ENCODE data around the gene INTS3. TPM values are rescaled to one million over a fixed set of nuclear protein-coding genes. Genes with fewer than 3 reads are reported as not detected.
"Not testable (repeated sequence)": the region's sequence is repeated elsewhere in the genome, so short reads cannot be mapped to it uniquely, and the experiment has no call there.

Gene INTS3
- total RNA-seq, 1 donor from 2014 or later, result 39.5 TPM

DNA sequence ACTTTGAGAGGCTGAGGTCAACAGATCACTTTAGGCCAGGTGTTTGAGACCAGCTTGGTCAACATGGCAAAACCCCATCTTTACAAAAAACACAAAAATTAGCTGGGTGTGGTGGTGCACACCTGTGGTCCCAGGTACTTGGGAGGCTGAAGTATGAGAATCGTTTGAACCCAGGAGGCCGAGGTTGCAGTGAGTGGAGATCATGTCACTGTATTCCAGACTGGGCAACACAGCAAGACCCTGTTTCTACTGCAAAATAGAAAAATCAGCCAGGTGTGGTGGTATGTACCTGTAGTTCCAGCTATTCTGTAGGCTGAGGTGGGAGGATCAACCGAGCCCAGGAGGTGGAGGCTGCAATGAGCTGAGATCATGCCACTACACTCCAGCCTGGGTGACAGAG, 4.2 kb upstream of the INTS3 start:
- Mint-ChIP-seq H3K9me3 (ENCODE audit: unreplicated experiment) (no peaks in the 10 kb centered on the region), H3K4me1 (ENCODE audit: low read depth, unreplicated experiment) (no peaks in the 10 kb centered on the region), H3K4me3 (ENCODE audit: unreplicated experiment) (no peak overlapping the region), H3K27ac (ENCODE audit: unreplicated experiment) (no peak overlapping the region), H3K27me3 (ENCODE audit: low read depth, unreplicated experiment) (no peaks in the 10 kb centered on the region), H3K36me3 (ENCODE audit: low read depth, unreplicated experiment) (no peaks in the 10 kb centered on the region)
- FAIRE-seq (no peak), DNase-seq (ENCODE audit: low read depth) (no peak)
- Histone ChIP-seq H3K9me3 (ENCODE audit: insufficient read depth, low read depth, low read length) (no peaks in the 10 kb centered on the region), H3K79me2 (ENCODE audit: insufficient read depth, low read length) (peaks cover 7% of the 10 kb centered on the region), H3K4me2 (ENCODE audit: low read length) (no peak overlapping the region), H3K4me3 (ENCODE audit: insufficient read depth, low read depth, low read length) (no peak overlapping the region), H3K27ac (ENCODE audit: low read depth, low read length) (no peak overlapping the region), H3K4me1 (ENCODE audit: insufficient read depth, low read length) (peaks cover 3% of the 10 kb centered on the region), H2AFZ (ENCODE audit: low read depth, low read length) (no peak overlapping the region), H3K27me3 (ENCODE audit: insufficient read depth, low read length) (no peaks in the 10 kb centered on the region), H3K36me3 (ENCODE audit: insufficient read depth, low read length) (no peaks in the 10 kb centered on the region), H3K9ac (ENCODE audit: low read length) (no peak overlapping the region), H4K20me1 (ENCODE audit: insufficient read depth, low read length) (no peaks in the 10 kb centered on the region)
- TF ChIP-seq, protein P1, sequence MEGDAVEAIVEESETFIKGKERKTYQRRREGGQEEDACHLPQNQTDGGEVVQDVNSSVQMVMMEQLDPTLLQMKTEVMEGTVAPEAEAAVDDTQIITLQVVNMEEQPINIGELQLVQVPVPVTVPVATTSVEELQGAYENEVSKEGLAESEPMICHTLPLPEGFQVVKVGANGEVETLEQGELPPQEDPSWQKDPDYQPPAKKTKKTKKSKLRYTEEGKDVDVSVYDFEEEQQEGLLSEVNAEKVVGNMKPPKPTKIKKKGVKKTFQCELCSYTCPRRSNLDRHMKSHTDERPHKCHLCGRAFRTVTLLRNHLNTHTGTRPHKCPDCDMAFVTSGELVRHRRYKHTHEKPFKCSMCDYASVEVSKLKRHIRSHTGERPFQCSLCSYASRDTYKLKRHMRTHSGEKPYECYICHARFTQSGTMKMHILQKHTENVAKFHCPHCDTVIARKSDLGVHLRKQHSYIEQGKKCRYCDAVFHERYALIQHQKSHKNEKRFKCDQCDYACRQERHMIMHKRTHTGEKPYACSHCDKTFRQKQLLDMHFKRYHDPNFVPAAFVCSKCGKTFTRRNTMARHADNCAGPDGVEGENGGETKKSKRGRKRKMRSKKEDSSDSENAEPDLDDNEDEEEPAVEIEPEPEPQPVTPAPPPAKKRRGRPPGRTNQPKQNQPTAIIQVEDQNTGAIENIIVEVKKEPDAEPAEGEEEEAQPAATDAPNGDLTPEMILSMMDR (IDR thresholded peaks at IDR 0.05; ENCODE audit: insufficient read depth, low read depth, low read length), result no peak
- TF ChIP-seq EZH2 (IDR thresholded peaks at IDR 0.05; ENCODE audit: insufficient read depth, low read length), result no peak

DNA sequence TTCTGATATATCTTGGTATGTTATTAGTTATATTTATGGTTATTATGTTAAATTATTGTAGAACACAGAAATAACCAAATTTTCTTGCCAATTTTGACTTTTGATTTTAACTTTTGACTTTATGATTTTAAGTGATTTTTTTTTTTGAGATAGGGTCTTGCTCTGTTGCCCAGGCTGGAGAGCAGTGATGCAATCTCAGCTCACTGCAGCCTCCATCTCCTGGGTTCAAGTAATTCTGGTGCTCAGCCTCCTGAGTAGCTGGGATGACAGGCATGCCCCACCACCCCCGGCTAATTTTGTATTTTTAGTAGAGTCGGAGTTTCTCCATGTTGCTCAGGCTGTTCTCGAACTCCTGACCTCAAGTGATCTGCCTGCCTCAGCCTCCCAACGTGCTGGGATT, 3.2 kb upstream of the INTS3 start:
- H3K9ac ChIP-seq (ENCODE audit: low read length); H3K27ac Mint-ChIP-seq (ENCODE audit: unreplicated experiment); H3K4me3 Mint-ChIP-seq (ENCODE audit: unreplicated experiment); H3K4me1 ChIP-seq (ENCODE audit: insufficient read depth, low read length); H4K20me1 ChIP-seq (ENCODE audit: insufficient read depth, low read length); H2AFZ ChIP-seq (ENCODE audit: low read depth, low read length); H3K36me3 Mint-ChIP-seq (ENCODE audit: low read depth, unreplicated experiment); H3K27ac ChIP-seq (ENCODE audit: low read depth, low read length); FAIRE-seq; H3K27me3 ChIP-seq (ENCODE audit: insufficient read depth, low read length); H3K36me3 ChIP-seq (ENCODE audit: insufficient read depth, low read length); H3K4me3 ChIP-seq (ENCODE audit: insufficient read depth, low read depth, low read length); H3K4me1 Mint-ChIP-seq (ENCODE audit: low read depth, unreplicated experiment); DNase-seq (ENCODE audit: low read depth); H3K9me3 ChIP-seq (ENCODE audit: insufficient read depth, low read depth, low read length); H3K9me3 Mint-ChIP-seq (ENCODE audit: unreplicated experiment); H3K4me2 ChIP-seq (ENCODE audit: low read length); H3K27me3 Mint-ChIP-seq (ENCODE audit: low read depth, unreplicated experiment): not testable (repeated sequence)
- peaks cover 14% of the 10 kb centered on the region for H3K79me2 ChIP-seq (ENCODE audit: insufficient read depth, low read length)

- Mint-ChIP-seq H3K27ac (ENCODE audit: unreplicated experiment) (peak overlapping the region; percentile 97), H3K9me3 (ENCODE audit: unreplicated experiment) (no peaks in the 10 kb centered on the region), H3K36me3 (ENCODE audit: low read depth, unreplicated experiment) (peaks cover 4% of the 10 kb centered on the region), H3K4me1 (ENCODE audit: low read depth, unreplicated experiment) (peaks cover 8% of the 10 kb centered on the region), H3K4me3 (ENCODE audit: unreplicated experiment) (peak overlapping the region; percentile 92), H3K27me3 (ENCODE audit: low read depth, unreplicated experiment) (no peaks in the 10 kb centered on the region)
- Histone ChIP-seq H2AFZ (ENCODE audit: low read depth, low read length) (peak overlapping the region; percentile 85), H3K36me3 (ENCODE audit: insufficient read depth, low read length) (no peaks in the 10 kb centered on the region), H3K27me3 (ENCODE audit: insufficient read depth, low read length) (no peaks in the 10 kb centered on the region), H3K4me3 (ENCODE audit: insufficient read depth, low read depth, low read length) (peak overlapping the region; percentile 81), H3K79me2 (ENCODE audit: insufficient read depth, low read length) (peaks cover 20% of the 10 kb centered on the region), H3K4me1 (ENCODE audit: insufficient read depth, low read length) (peaks cover 10% of the 10 kb centered on the region), H3K9me3 (ENCODE audit: insufficient read depth, low read depth, low read length) (no peaks in the 10 kb centered on the region), H4K20me1 (ENCODE audit: insufficient read depth, low read length) (no peaks in the 10 kb centered on the region), H3K27ac (ENCODE audit: low read depth, low read length) (peak overlapping the region; percentile 89), H3K9ac (ENCODE audit: low read length) (peak overlapping the region; percentile 98), H3K4me2 (ENCODE audit: low read length) (peak overlapping the region; percentile 99)
- DNase-seq (ENCODE audit: low read depth), result peak; percentile 39
- no peak for FAIRE-seq
- TF ChIP-seq EZH2 (IDR thresholded peaks at IDR 0.05; ENCODE audit: insufficient read depth, low read length), result no peak
- TF ChIP-seq, protein P1 (IDR thresholded peaks at IDR 0.05; ENCODE audit: insufficient read depth, low read depth, low read length), result no peak
Measured at GRCh38 chr1:153728305-153729066, 636 bp downstream of the INTS3 start.
